ENCODE results near the gene PAX2.

PAX2 gene

DNA sequence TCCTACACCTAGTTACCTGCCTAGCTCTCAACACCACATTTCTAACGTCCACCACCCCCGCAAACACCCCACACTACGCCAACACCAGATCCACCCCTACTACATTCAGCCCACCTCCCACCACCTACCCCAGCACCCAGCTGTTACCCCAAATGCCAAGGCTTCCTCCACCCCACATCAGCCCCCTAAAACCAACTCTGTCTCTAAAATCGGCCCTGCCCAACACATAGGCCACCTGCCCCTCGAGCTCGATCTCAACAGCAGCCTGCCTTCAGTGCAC, 114.0 kb downstream of the PAX2 start (continued):
- TF ChIP-seq SNAI2 (CRISPR knock-in tag; IDR thresholded peaks at IDR 0.05) (no peak), ARNTL (CRISPR knock-in tag; IDR thresholded peaks at IDR 0.05; ENCODE audit: borderline replicate concordance, low read depth) (no peak)
- TF ChIP-seq, protein P1, sequence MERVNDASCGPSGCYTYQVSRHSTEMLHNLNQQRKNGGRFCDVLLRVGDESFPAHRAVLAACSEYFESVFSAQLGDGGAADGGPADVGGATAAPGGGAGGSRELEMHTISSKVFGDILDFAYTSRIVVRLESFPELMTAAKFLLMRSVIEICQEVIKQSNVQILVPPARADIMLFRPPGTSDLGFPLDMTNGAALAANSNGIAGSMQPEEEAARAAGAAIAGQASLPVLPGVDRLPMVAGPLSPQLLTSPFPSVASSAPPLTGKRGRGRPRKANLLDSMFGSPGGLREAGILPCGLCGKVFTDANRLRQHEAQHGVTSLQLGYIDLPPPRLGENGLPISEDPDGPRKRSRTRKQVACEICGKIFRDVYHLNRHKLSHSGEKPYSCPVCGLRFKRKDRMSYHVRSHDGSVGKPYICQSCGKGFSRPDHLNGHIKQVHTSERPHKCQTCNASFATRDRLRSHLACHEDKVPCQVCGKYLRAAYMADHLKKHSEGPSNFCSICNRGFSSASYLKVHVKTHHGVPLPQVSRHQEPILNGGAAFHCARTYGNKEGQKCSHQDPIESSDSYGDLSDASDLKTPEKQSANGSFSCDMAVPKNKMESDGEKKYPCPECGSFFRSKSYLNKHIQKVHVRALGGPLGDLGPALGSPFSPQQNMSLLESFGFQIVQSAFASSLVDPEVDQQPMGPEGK (CRISPR knock-in tag; IDR thresholded peaks at IDR 0.05; ENCODE audit: borderline replicate concordance) = no peak

DNA sequence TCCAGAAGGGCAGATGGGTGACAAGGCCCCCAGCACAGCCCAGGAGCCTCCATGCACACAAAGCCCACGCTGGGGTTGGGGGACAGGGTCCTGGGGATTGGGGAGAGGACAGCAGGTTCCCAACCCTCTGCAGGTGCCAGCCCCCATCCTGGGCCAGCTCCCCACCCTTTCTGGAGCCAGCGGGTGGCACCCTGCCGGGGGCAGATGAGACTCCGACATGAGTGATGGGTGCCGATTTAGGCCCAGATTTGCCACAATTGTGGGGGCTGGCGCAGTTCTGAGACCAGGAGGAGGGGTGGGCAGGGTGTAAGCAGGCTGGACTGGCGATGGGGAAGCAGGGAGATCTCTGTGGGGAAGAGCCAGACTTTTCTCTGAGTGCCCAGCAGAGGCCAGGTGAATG, 118.1 kb downstream of the PAX2 start:
- no peak for ATAC-seq
- no peak for TF ChIP-seq ZC3H10 (CRISPR knock-in tag; IDR thresholded peaks at IDR 0.05)
- TF ChIP-seq TCF4 (CRISPR knock-in tag; IDR thresholded peaks at IDR 0.05; ENCODE audit: borderline replicate concordance) = no peak
- TF ChIP-seq GLIS3 (CRISPR knock-in tag; IDR thresholded peaks at IDR 0.05) = no peak
- TF ChIP-seq, protein P1 (CRISPR knock-in tag; IDR thresholded peaks at IDR 0.05; ENCODE audit: borderline replicate concordance) = no peak
- TF ChIP-seq, protein P2, sequence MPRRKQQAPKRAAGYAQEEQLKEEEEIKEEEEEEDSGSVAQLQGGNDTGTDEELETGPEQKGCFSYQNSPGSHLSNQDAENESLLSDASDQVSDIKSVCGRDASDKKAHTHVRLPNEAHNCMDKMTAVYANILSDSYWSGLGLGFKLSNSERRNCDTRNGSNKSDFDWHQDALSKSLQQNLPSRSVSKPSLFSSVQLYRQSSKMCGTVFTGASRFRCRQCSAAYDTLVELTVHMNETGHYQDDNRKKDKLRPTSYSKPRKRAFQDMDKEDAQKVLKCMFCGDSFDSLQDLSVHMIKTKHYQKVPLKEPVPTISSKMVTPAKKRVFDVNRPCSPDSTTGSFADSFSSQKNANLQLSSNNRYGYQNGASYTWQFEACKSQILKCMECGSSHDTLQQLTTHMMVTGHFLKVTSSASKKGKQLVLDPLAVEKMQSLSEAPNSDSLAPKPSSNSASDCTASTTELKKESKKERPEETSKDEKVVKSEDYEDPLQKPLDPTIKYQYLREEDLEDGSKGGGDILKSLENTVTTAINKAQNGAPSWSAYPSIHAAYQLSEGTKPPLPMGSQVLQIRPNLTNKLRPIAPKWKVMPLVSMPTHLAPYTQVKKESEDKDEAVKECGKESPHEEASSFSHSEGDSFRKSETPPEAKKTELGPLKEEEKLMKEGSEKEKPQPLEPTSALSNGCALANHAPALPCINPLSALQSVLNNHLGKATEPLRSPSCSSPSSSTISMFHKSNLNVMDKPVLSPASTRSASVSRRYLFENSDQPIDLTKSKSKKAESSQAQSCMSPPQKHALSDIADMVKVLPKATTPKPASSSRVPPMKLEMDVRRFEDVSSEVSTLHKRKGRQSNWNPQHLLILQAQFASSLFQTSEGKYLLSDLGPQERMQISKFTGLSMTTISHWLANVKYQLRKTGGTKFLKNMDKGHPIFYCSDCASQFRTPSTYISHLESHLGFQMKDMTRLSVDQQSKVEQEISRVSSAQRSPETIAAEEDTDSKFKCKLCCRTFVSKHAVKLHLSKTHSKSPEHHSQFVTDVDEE (CRISPR knock-in tag; IDR thresholded peaks at IDR 0.05) = no peak
- TF ChIP-seq ZNF8 (CRISPR knock-in tag; IDR thresholded peaks at IDR 0.05) = no peak
- TF ChIP-seq, protein P3, sequence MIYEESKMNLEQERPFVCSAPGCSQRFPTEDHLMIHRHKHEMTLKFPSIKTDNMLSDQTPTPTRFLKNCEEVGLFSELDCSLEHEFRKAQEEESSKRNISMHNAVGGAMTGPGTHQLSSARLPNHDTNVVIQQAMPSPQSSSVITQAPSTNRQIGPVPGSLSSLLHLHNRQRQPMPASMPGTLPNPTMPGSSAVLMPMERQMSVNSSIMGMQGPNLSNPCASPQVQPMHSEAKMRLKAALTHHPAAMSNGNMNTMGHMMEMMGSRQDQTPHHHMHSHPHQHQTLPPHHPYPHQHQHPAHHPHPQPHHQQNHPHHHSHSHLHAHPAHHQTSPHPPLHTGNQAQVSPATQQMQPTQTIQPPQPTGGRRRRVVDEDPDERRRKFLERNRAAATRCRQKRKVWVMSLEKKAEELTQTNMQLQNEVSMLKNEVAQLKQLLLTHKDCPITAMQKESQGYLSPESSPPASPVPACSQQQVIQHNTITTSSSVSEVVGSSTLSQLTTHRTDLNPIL (CRISPR knock-in tag; IDR thresholded peaks at IDR 0.05; ENCODE audit: low read depth) = no peak
- no peak for TF ChIP-seq POU6F1 (CRISPR knock-in tag; IDR thresholded peaks at IDR 0.05; ENCODE audit: borderline replicate concordance, low read depth)

GRCh38 chr10:100864036-100864885, 118.9 kb downstream of the PAX2 start:
- TF ChIP-seq ARNTL (CRISPR knock-in tag; IDR thresholded peaks at IDR 0.05; ENCODE audit: borderline replicate concordance, low read depth) (no peak), ISL1 (CRISPR knock-in tag; IDR thresholded peaks at IDR 0.05) (no peak), BACH2 (CRISPR knock-in tag; IDR thresholded peaks at IDR 0.05; ENCODE audit: borderline replicate concordance) (no peak), ZFP3 (CRISPR knock-in tag; IDR thresholded peaks at IDR 0.05) (no peak), ESRRG (CRISPR knock-in tag; IDR thresholded peaks at IDR 0.05) (no peak), CSDC2 (CRISPR knock-in tag; IDR thresholded peaks at IDR 0.05) (no peak), ZFP30 (CRISPR knock-in tag; IDR thresholded peaks at IDR 0.05) (no peak)
- TF ChIP-seq, protein P1 (CRISPR knock-in tag; IDR thresholded peaks at IDR 0.05; ENCODE audit: borderline replicate concordance) = no peak
- no peak for ATAC-seq

All from SK-N-SH treated with all-trans-retinoic acid at 6 μM for 48 hours (cell line).